Left ventricle myocardium inferior (tissue), 1 donor: Measurements from ENCODE around the gene EDEM3. TPM values are rescaled to one million over a fixed set of nuclear protein-coding genes. Genes with fewer than 3 reads are reported as not detected.
"Not testable (repeated sequence)": the region's sequence is repeated elsewhere in the genome, so short reads cannot be mapped to it uniquely, and the experiment has no call there.

ENCODE experiments used
- DNase-seq: peaks from one replicate; pipeline ENCODE4 v3.0.0-alpha.2; 2020
- H3K27ac ChIP-seq: fragments of 200-600 bp; replicated peaks from 2 replicates; pipeline ENCODE4 v1.8.0; 2021
- H3K27me3 ChIP-seq: fragments of 200-600 bp; 2 replicates; pipeline ENCODE4 v1.8.0; 2021; ENCODE audit warnings: low read depth
- H3K36me3 ChIP-seq: fragments of 200-600 bp; 2 replicates; pipeline ENCODE4 v1.8.0; 2021
- H3K4me1 ChIP-seq: fragments of 200-600 bp; 2 replicates; pipeline ENCODE4 v1.8.0; 2021
- H3K4me3 ChIP-seq: fragments of 200-600 bp; 2 replicates; pipeline ENCODE4 v1.8.0; 2021; ENCODE audit warnings: mild to moderate bottlenecking, moderate library complexity
- H3K9me3 ChIP-seq: fragments of 200-600 bp; replicated peaks from 2 replicates; pipeline ENCODE4 v1.8.0; 2021
- CTCF ChIP-seq: fragments of 200-600 bp; IDR thresholded peaks from 2 replicates; pipeline ENCODE4 v1.8.0; 2021; ENCODE audit warnings: antibody characterized with exemption, mild to moderate bottlenecking, borderline replicate concordance
- intact Hi-C: fragments of 100-400 bp; cut with micrococcal nuclease; formaldehyde crosslinking; loops from one replicate; pipeline ENCODE4 v1.11.0; 2022
- total RNA-seq: library from RNA; stranded (reverse); fragmentation: NEBNext Ultra II Directional; extraction: Animal tissue kit (Norgen Biotek cat#: 25700); gene quantifications from one replicate; pipeline ENCODE4 v1.2.1, GENCODE V29; 2021
- donor health status: DM: no; HTN: yes; CAD: no; lungs with severe emphysema.

Gene EDEM3
- total RNA-seq, 1 donor from 2014 or later = 16.9 TPM

GRCh38 chr1:184684285-184685074, 70.2 kb downstream of the EDEM3 start:
- peak; percentile 33 for DNase-seq
- intact Hi-C loops = no loop called here
- Histone ChIP-seq H3K27ac (no peak overlapping the region), H3K9me3 (peaks cover 31% of the 10 kb centered on the region), H3K36me3 (peaks cover under 1% of the 10 kb centered on the region), H3K27me3 (no peaks in the 10 kb centered on the region), H3K4me1 (no peaks in the 10 kb centered on the region), H3K4me3 (no peak overlapping the region)
- no peak for TF ChIP-seq CTCF

- intact Hi-C loops = no loop called here
- no peak overlapping the region for H3K27ac ChIP-seq
- no peaks in the 10 kb centered on the region for H3K36me3 ChIP-seq
- DNase-seq = no peak
- H3K4me1 ChIP-seq = no peaks in the 10 kb centered on the region
- no peak overlapping the region for H3K4me3 ChIP-seq
- H3K27me3 ChIP-seq = no peaks in the 10 kb centered on the region
- H3K9me3 ChIP-seq = peaks cover 34% of the 10 kb centered on the region
- TF ChIP-seq CTCF = no peak
These were observed 71.7 kb downstream of the EDEM3 start for GRCh38 chr1:184682956-184683355.

- H3K36me3 ChIP-seq, H3K27me3 ChIP-seq, H3K27ac ChIP-seq, H3K4me1 ChIP-seq, DNase-seq, intact Hi-C loops, H3K4me3 ChIP-seq: not testable (repeated sequence)
- H3K9me3 ChIP-seq = peaks cover 34% of the 10 kb centered on the region
These were observed 73.9 kb downstream of the EDEM3 start for GRCh38 chr1:184680611-184681225.

- H3K36me3 ChIP-seq, H3K4me3 ChIP-seq, DNase-seq, H3K27ac ChIP-seq, H3K4me1 ChIP-seq, H3K27me3 ChIP-seq: not testable (repeated sequence)
- H3K9me3 ChIP-seq = peaks cover 34% of the 10 kb centered on the region
- intact Hi-C loops = loop anchor here (10.0 kb wide), 1 partner anchor 95 kb away; no protein-coding TSS in a partner anchor
These were observed 75.2 kb downstream of the EDEM3 start for GRCh38 chr1:184679472-184679871.

GRCh38 chr1:184677344-184677743, 77.3 kb downstream of the EDEM3 start:
- Histone ChIP-seq H3K27me3 (no peaks in the 10 kb centered on the region), H3K4me1 (no peaks in the 10 kb centered on the region), H3K36me3 (no peaks in the 10 kb centered on the region), H3K4me3 (no peak overlapping the region), H3K9me3 (peaks cover 28% of the 10 kb centered on the region), H3K27ac (no peak overlapping the region)
- intact Hi-C loops = loop anchor here (10.0 kb wide), 1 partner anchor 93 kb away; no protein-coding TSS in a partner anchor
- TF ChIP-seq CTCF = no peak
- no peak for DNase-seq

- no peak for TF ChIP-seq CTCF
- intact Hi-C loops = loop anchor here (10.0 kb wide), 1 partner anchor 89 kb away; no protein-coding TSS in a partner anchor
- no peak overlapping the region for H3K4me3 ChIP-seq
- H3K36me3 ChIP-seq = no peaks in the 10 kb centered on the region
- DNase-seq = no peak
- H3K27me3 ChIP-seq = no peaks in the 10 kb centered on the region
- H3K27ac ChIP-seq = no peak overlapping the region
- H3K9me3 ChIP-seq = no peaks in the 10 kb centered on the region
- H3K4me1 ChIP-seq = no peaks in the 10 kb centered on the region
These were observed 81.4 kb downstream of the EDEM3 start for GRCh38 chr1:184673305-184673704.
